Uterine smooth muscle cell (primary cell): ENCODE results near the gene UBC. TPM values are rescaled to one million over a fixed set of nuclear protein-coding genes. Genes with fewer than 3 reads are reported as not detected.

Experiments
- total RNA-seq: library from RNA; depleted of rRNA; stranded (reverse); fragments of >200 nt; gene quantifications from 2 replicates; pipeline ENCODE4 v1.2.3, GENCODE V29; 2014

Gene UBC
- 2,072 and 2,735 TPM in 2 replicates for total RNA-seq

GRCh38 chr12:124914392-124915238 is at the start of gene UBC:
UBC (minus strand) TSS chr12:124914650; CDS start chr12:124913771, 879 bp downstream.

DNA sequence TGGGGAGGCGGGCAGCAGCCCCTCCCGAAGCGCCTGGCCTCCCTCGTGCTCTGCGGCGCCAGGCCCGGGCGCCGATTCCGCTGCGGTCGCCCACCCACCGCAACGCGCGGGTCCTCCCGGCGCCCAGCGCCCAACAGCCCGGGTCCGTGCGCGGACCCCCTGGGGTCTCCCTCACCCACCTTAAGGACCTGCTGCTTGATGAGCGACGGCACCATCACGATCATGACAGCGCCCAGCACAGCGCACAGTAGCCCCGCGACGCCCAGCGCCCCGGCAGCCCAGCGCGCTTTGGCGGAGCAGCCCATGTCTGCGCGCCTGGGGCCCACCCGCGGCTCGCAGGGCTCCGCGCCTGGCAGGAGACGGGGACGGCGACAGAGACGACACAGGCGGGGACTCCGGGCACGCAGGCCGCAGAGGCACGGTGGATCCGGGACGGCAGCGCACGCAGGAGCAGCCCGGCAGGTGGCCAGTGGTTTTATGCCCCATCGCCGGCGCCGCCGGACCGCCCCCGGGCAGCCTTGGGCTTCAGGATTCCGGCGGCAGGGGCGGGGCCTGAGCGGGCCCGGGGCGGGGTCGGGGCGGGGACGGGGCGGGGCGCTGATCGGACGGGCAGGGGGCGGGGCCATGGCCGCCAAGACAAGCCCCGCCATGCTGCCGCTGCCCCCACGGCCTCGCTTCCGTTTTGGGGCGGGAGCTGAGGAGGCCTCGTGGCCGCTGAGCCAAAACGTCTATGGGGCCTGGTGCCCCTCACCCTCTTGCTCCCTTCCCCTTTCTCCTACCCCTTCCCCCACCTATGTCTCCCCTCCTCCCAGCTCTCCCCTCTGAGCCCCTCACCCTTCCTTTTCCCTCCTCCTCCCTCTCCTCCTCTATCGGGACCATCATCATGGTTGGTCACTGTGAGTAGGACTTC is 50.8 kb downstream of the UBC start, which contains the start of gene SCARB1:
SCARB1 (minus strand) TSS at position 449 of the 910 bp plus-strand sequence; CDS start at position 305, 144 bp downstream.

Other genes starting within 250 kb of the UBC start
- 11.1 and 16.4 TPM in 2 replicates for gene SCARB1, start 50.8 kb downstream of the UBC start, total RNA-seq
- gene DHX37, start 74.5 kb upstream of the UBC start, total RNA-seq = 17.9 and 19.0 TPM in 2 replicates
- gene BRI3BP, start 79.0 kb upstream of the UBC start, total RNA-seq = 6.7 and 7.4 TPM in 2 replicates
- gene AACS, start 150.8 kb upstream of the UBC start, total RNA-seq = 41.3 and 67.6 TPM in 2 replicates